HAP-1 (cell line): Measurements from ENCODE around the gene SPIRE1.
"Not testable (repeated sequence)": the region's sequence is repeated elsewhere in the genome, so short reads cannot be mapped to it uniquely, and the experiment has no call there.

Experiments
- DNase-seq, 2 experiments: peaks; one replicate each; pipeline ENCODE4 v3.0.0-alpha.2; 2016 to 2020; ENCODE audit warnings: low spot score in 2 of 2
- H3K27me3 ChIP-seq: fragments of 250-450 bp; sonication (Bioruptor Pico); 2 replicates; pipeline ENCODE4 v1.5.1; 2020; ENCODE audit warnings: low read depth, mild to moderate bottlenecking, moderate library complexity
- H3K36me3 ChIP-seq: fragments of 250-450 bp; sonication (Bioruptor Pico); replicated peaks from 2 replicates; pipeline ENCODE4 v1.5.1; 2020; ENCODE audit warnings: mild to moderate bottlenecking
- H3K4me1 ChIP-seq: fragments of 250-450 bp; sonication (Bioruptor Pico); 2 replicates; pipeline ENCODE4 v1.5.1; 2020; ENCODE audit warnings: mild to moderate bottlenecking
- H3K4me3 ChIP-seq: fragments of 250-450 bp; sonication (Bioruptor Pico); 2 replicates; pipeline ENCODE4 v1.5.1; 2020; ENCODE audit warnings: mild to moderate bottlenecking, moderate library complexity
- H3K9me3 ChIP-seq: fragments of 250-450 bp; sonication (Bioruptor Pico); 2 replicates; pipeline ENCODE4 v1.5.1; 2020; ENCODE audit warnings: mild to moderate bottlenecking, moderate library complexity
- in situ Hi-C: fragments of 300-500 bp; cut with MboI; formaldehyde crosslinking; loops from 3 replicates; pipeline ENCODE4 v1.14.3; 2020; ENCODE audit warnings: low sequenced_read_pairs, inconsistent platforms, mixed read lengths

The SPIRE1 gene

DNA sequence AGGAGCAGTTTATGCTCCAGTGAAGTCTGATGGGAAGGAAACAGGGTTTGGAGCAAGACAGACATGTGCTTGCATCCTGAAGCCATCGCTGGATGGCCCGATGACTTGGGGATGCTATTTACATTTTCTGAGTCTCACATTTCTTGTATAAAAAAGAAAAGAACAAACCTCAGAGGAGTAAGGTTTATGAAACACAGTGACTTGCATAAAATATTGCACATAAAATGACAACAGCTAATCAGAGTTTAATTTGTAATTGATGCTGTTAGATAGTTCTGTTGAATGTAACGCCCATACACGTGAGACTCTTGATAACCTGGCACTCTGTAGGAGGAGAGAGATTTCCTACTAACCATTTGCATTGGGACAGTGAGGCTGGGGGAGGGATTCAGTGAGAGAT, 233.7 kb downstream of the SPIRE1 start:
- Histone ChIP-seq H3K36me3 (peaks cover 36% of the 10 kb centered on the region), H3K4me1 (peaks cover 17% of the 10 kb centered on the region), H3K27me3 (no peaks in the 10 kb centered on the region), H3K9me3 (no peaks in the 10 kb centered on the region), H3K4me3 (no peak overlapping the region)
- in situ Hi-C loops, result no loop called here
- no peak for DNase-seq

- Histone ChIP-seq H3K4me3 (no peak overlapping the region), H3K27me3 (no peaks in the 10 kb centered on the region), H3K36me3 (peaks cover 34% of the 10 kb centered on the region), H3K4me1 (peaks cover 17% of the 10 kb centered on the region), H3K9me3 (no peaks in the 10 kb centered on the region)
- no peak for DNase-seq
- in situ Hi-C loops, result no loop called here
These were observed 234.1 kb downstream of the SPIRE1 start for GRCh38 chr18:12423820-12424219.

DNA sequence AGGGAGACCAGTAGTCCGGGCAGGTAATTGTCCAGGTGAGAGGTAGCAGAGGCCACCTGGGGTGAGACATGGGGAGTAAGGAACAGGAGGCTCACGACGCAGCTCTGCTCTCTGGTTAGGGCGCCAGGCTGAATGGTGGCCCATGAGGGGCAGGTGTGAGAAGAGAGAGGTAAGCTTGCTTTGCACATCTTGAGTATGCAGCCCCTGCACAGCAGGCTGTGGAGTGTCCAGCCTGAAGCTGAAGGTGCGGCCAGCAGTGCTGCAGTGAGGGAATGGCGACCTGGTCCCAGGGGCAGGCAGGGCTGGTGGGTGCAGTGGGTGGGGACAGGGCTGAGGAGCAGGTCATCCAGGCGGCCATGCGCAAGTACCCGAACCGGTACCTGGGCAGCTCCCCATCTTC, 234.5 kb downstream of the SPIRE1 start:
- Histone ChIP-seq H3K36me3 (peaks cover 32% of the 10 kb centered on the region), H3K4me3 (no peak overlapping the region), H3K27me3 (no peaks in the 10 kb centered on the region), H3K9me3 (no peaks in the 10 kb centered on the region), H3K4me1 (peaks cover 20% of the 10 kb centered on the region)
- DNase-seq, result no peak
- in situ Hi-C loops, result no loop called here

- Histone ChIP-seq H3K27me3 (no peaks in the 10 kb centered on the region), H3K9me3 (no peaks in the 10 kb centered on the region), H3K36me3 (peaks cover 28% of the 10 kb centered on the region), H3K4me3 (no peak overlapping the region), H3K4me1 (peaks cover 24% of the 10 kb centered on the region)
- in situ Hi-C loops, result no loop called here
- no peak for DNase-seq
These were observed 235.0 kb downstream of the SPIRE1 start for GRCh38 chr18:12422936-12423335.

- peak in 1 of 2 experiments; percentile 30 for DNase-seq
- peaks cover 34% of the 10 kb centered on the region for H3K4me1 ChIP-seq
- no peaks in the 10 kb centered on the region for H3K9me3 ChIP-seq
- in situ Hi-C loops, result no loop called here
- no peak overlapping the region; the same call in 1 of the 2 replicates for H3K4me3 ChIP-seq
- peaks cover 19% of the 10 kb centered on the region for H3K36me3 ChIP-seq
- no peaks in the 10 kb centered on the region for H3K27me3 ChIP-seq
These were observed 236.2 kb downstream of the SPIRE1 start for GRCh38 chr18:12421732-12422131.

DNA sequence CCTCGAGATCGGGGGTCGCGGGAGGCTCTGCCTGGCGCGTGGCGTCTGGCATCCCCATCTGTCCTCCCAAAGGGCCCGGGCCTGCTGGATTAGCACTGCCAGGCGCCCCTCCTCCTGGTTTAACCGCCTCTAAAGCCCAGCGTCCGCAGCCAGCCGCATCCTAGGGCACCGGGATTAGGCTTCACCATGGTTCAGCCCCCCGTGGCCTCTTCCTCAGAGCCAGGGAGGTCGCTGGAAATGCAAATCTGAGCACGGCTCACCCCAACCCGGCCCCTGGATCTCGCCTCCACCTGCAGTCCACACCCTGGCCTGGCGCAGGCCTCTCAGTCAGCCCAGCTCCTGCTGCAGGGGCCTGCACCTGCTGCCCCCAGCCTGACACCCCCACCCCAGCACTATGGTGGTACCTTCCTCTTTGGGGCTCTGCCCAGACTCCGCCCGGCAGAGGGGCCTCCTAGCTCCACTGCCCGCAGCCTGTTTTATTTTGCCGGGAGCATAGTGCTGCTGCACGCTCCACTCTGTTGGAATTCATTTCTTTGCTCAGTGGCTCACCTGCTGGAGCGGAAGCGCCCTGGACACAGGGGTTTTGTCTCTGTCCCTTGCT, 237.0 kb downstream of the SPIRE1 start:
- Histone ChIP-seq H3K4me1 (peaks cover 36% of the 10 kb centered on the region), H3K27me3 (no peaks in the 10 kb centered on the region), H3K9me3 (no peaks in the 10 kb centered on the region), H3K4me3 (peak overlapping the region; percentile 30), H3K36me3 (peaks cover 18% of the 10 kb centered on the region)
- DNase-seq, result peak; percentile 55 to 80
- in situ Hi-C loops, result no loop called here

DNA sequence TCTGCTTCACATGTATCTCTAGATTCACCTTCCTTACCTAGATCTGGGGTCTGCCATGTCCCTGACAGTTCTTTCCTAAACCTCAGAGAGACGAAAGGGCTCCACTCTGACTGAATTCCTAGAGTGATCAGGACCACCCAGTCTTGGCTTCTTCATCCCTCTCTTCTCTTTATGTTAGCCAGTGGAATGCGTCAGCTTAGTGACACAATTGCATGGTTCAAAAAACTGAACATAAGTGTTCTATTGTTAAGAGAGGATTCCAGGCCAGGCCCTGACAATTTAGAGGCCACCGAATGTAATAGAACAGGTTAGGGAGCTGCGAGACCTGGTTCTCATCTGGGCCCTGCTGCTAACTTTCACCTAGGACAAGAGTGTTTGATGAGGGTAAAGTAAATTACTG, 240.2 kb downstream of the SPIRE1 start:
- in situ Hi-C loops, result no loop called here
- peaks cover 50% of the 10 kb centered on the region for H3K4me1 ChIP-seq
- H3K27me3 ChIP-seq, result no peaks in the 10 kb centered on the region
- H3K36me3 ChIP-seq, result peaks cover 4% of the 10 kb centered on the region
- H3K9me3 ChIP-seq, result no peaks in the 10 kb centered on the region
- peak; percentile 63 to 76 for DNase-seq
- no peak overlapping the region for H3K4me3 ChIP-seq

GRCh38 chr18:12416098-12416729, 241.7 kb downstream of the SPIRE1 start:
- no peak for DNase-seq
- no peaks in the 10 kb centered on the region for H3K27me3 ChIP-seq
- H3K4me3 ChIP-seq, result no peak overlapping the region
- peaks cover 46% of the 10 kb centered on the region for H3K4me1 ChIP-seq
- in situ Hi-C loops, result no loop called here
- H3K9me3 ChIP-seq, result no peaks in the 10 kb centered on the region
- no peaks in the 10 kb centered on the region; the same call in 1 of the 2 replicates for H3K36me3 ChIP-seq

DNA sequence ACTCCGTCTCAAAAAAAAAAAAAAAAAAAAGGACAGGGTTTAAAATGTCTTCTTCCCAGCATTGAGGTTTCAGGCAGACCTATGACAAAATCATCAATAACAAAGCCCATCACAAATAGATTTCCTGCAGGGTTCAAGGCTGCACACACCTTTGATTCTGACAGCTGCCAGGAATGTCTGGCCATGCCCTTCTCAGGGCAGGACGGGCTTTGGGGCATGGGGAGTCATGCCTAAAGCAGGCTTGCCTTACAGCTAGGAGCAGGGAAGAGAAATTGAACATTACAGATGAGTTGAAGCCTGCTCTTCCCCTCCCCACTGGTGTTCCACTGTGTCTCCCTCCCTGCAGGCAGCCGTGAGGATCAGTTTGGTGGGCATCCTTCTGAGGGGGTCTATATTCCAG, 246.5 kb downstream of the SPIRE1 start:
- Histone ChIP-seq H3K27me3 (no peaks in the 10 kb centered on the region), H3K9me3 (no peaks in the 10 kb centered on the region), H3K4me1 (peaks cover 28% of the 10 kb centered on the region), H3K36me3 (no peaks in the 10 kb centered on the region), H3K4me3 (no peak overlapping the region)
- in situ Hi-C loops, result no loop called here
- DNase-seq, result no peak

DNA sequence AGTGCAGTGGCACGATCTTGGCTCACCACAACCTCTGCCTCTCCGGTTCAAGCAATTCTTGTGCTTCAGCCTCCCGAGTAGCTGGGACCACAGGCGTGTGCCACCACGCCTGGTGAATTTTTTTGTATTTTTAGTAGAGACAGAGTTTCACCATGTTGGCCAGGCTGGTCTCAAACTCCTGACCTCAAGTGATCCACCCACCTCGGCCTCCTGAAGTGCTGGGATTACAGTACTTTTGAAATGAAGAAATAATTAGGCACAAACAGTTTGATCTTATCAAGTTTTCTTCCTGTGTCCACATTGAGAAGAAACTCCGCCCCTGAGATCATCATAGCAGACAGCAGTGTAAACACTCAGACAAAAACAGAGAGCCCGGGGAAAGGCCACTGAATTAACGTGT, 247.2 kb downstream of the SPIRE1 start:
- H3K36me3 ChIP-seq, in situ Hi-C loops, H3K27me3 ChIP-seq, H3K4me3 ChIP-seq, H3K9me3 ChIP-seq: not testable (repeated sequence)
- peaks cover 25% of the 10 kb centered on the region for H3K4me1 ChIP-seq
- DNase-seq, result peak; percentile 32 to 45

GRCh38 chr18:12410081-12410481, 247.8 kb downstream of the SPIRE1 start:
- no peak for DNase-seq
- Histone ChIP-seq H3K9me3 (no peaks in the 10 kb centered on the region), H3K27me3 (no peaks in the 10 kb centered on the region; the same call in 1 of the 2 replicates), H3K4me3 (no peak overlapping the region), H3K4me1 (peaks cover 18% of the 10 kb centered on the region), H3K36me3 (no peaks in the 10 kb centered on the region)
- in situ Hi-C loops, result no loop called here

- Histone ChIP-seq H3K4me3 (no peak overlapping the region), H3K36me3 (no peaks in the 10 kb centered on the region), H3K9me3 (no peaks in the 10 kb centered on the region), H3K27me3 (peaks cover 3% of the 10 kb centered on the region), H3K4me1 (peaks cover 18% of the 10 kb centered on the region)
- in situ Hi-C loops, result no loop called here
- peak in 1 of 2 experiments; percentile 31 for DNase-seq
These were observed 248.4 kb downstream of the SPIRE1 start for GRCh38 chr18:12409469-12409868.

GRCh38 chr18:12408247-12408869, 249.5 kb downstream of the SPIRE1 start:
- H3K4me3 ChIP-seq, result peak overlapping the region; percentile 47
- H3K36me3 ChIP-seq, result no peaks in the 10 kb centered on the region
- peaks cover 13% of the 10 kb centered on the region for H3K4me1 ChIP-seq
- in situ Hi-C loops, result no loop called here
- DNase-seq, result peak in 1 of 2 experiments; percentile 40
- peaks cover 3% of the 10 kb centered on the region for H3K27me3 ChIP-seq
- H3K9me3 ChIP-seq, result no peaks in the 10 kb centered on the region

DNA sequence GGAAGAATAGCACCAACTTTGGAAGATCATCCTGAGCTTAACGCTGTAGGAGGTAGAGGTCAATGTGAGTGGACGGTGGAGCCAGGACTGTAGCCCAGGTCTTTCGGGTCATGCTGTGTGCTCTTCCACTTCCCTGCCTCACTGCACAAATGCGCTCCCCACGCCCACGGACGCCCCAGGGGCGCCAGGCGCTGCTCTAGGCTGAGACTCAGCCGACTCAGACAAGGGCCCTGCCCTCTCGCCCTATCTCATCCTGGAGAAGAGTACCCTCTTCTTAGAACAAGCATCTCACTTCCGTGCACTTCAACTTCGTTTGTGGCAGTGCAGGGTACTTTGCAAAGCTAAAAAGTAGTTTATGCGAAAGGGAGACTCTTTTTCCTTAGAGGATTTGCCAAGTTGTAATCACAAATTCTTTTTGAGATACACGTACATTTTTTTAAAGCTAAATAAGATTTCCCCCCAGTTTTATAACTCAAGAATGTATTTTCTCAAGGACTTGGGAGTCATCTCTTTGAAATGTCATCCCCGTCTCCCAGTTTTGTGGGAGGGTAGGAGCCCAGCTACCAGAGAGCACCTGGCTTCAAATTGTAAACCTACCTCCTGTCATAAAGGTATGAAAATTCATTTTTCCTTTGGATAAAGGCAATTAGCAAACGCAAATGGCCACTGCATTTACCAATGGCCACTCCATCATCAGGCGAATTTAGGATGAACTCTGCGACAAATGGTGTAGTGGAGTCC, 251.4 kb downstream of the SPIRE1 start:
- H3K4me1 ChIP-seq, result peaks cover 13% of the 10 kb centered on the region
- no peak overlapping the region for H3K4me3 ChIP-seq
- H3K9me3 ChIP-seq, result no peaks in the 10 kb centered on the region
- H3K27me3 ChIP-seq, result peaks cover 3% of the 10 kb centered on the region
- H3K36me3 ChIP-seq, result no peaks in the 10 kb centered on the region
- in situ Hi-C loops, result no loop called here
- no peak for DNase-seq
